Liver (tissue), 9 donors: ENCODE data around the gene GJB2. TPM values are rescaled to one million over a fixed set of nuclear protein-coding genes. Genes with fewer than 3 reads are reported as not detected.
A peak's percentile ranks its signal among the peaks of the same experiment; 100 is the strongest.

Experiments used
- DNase-seq: peaks from one replicate; pipeline ENCODE4 v3.0.0-alpha.2; 2017; ENCODE audit warnings: low spot score
- H3K27ac ChIP-seq, 2 donors: one replicate each; pipeline ENCODE4 v1.7.0; 2013; ENCODE audit warnings: inconsistent platforms in 2 of 2, low read length in 2 of 2, control low read depth in 1 of 2, low read depth in 1 of 2, mild to moderate bottlenecking in 1 of 2
- H3K27me3 ChIP-seq, 4 donors: one replicate each; pipeline versions ENCODE4 v1.6.1 to v1.7.0; 2013; ENCODE audit warnings: low read length in 3 of 4, inconsistent platforms in 1 of 4, mild to moderate bottlenecking in 1 of 4, moderate library complexity in 1 of 4; ENCODE audit not compliant: control insufficient read depth in 4 of 4, insufficient read depth in 4 of 4
- H3K36me3 ChIP-seq, 4 donors: one replicate each; pipeline versions ENCODE4 v1.6.1 to v1.7.0; 2013; ENCODE audit warnings: low read length in 3 of 4, mild to moderate bottlenecking in 3 of 4, low read depth in 1 of 4, moderate library complexity in 1 of 4; ENCODE audit not compliant: control insufficient read depth in 4 of 4, insufficient read depth in 3 of 4
- H3K4me1 ChIP-seq, 4 donors: one replicate each; pipeline versions ENCODE4 v1.6.1 to v1.7.0; 2013; ENCODE audit warnings: low read length in 3 of 4, mild to moderate bottlenecking in 3 of 4, moderate library complexity in 1 of 4; ENCODE audit not compliant: control insufficient read depth in 4 of 4, insufficient read depth in 4 of 4
- H3K4me3 ChIP-seq, 3 donors: one replicate each; pipeline versions ENCODE4 v1.6.1 to v1.7.0; 2013; ENCODE audit warnings: low read length in 3 of 3, control low read depth in 1 of 3, low read depth in 1 of 3, mild to moderate bottlenecking in 1 of 3
- H3K9ac ChIP-seq, 2 donors: one replicate each; pipeline ENCODE4 v1.7.0; 2013; ENCODE audit warnings: low read length in 2 of 2, mild to moderate bottlenecking in 2 of 2, moderate library complexity in 2 of 2, control low read depth in 1 of 2, low read depth in 1 of 2
- H3K9me3 ChIP-seq, 4 donors: one replicate each; pipeline versions ENCODE4 v1.6.1 to v1.7.0; 2013; ENCODE audit warnings: low read length in 3 of 4; ENCODE audit not compliant: control insufficient read depth in 4 of 4
- EGR1 ChIP-seq, 2 donors: IDR thresholded peaks; 2 replicates each; pipeline ENCODE4 v1.6.1; 2016 to 2018; ENCODE audit warnings: antibody characterized with exemption in 2 of 2, low read depth in 2 of 2
- FOXA1 ChIP-seq: IDR thresholded peaks from 2 replicates; pipeline ENCODE4 v1.6.1; 2016; ENCODE audit warnings: antibody characterized with exemption
- FOXA2 ChIP-seq: IDR thresholded peaks from 2 replicates; pipeline ENCODE4 v1.6.1; 2016; ENCODE audit warnings: antibody characterized with exemption
- GABPA ChIP-seq, 2 donors: IDR thresholded peaks in 1 of 2; conservative IDR thresholded peaks in 1 of 2; 2 replicates each; pipeline ENCODE4 v1.6.1; 2016; ENCODE audit warnings: antibody characterized with exemption in 2 of 2, mild to moderate bottlenecking in 1 of 2, moderate library complexity in 1 of 2
- HNF4A ChIP-seq, 2 donors: conservative IDR thresholded peaks; 2 replicates each; pipeline ENCODE4 v1.6.1; 2016; ENCODE audit warnings: antibody characterized with exemption in 2 of 2, mild to moderate bottlenecking in 2 of 2
- HNF4G ChIP-seq: IDR thresholded peaks from 2 replicates; pipeline ENCODE4 v1.6.1; 2016; ENCODE audit warnings: antibody characterized with exemption
- JUND ChIP-seq, 2 donors: IDR thresholded peaks; 2 replicates each; pipeline ENCODE4 v1.6.1; 2016; ENCODE audit warnings: antibody characterized with exemption in 2 of 2
- NR2F2 ChIP-seq: IDR thresholded peaks from 2 replicates; pipeline ENCODE4 v1.6.1; 2016; ENCODE audit warnings: antibody characterized with exemption
- RAD21 ChIP-seq, 2 donors: IDR thresholded peaks; 2 replicates each; pipeline ENCODE4 v1.6.1; 2016; ENCODE audit warnings: antibody characterized with exemption in 2 of 2, mild to moderate bottlenecking in 2 of 2
- RXRA ChIP-seq, 2 donors: IDR thresholded peaks; 2 replicates each; pipeline ENCODE4 v1.6.1; 2017 to 2018; ENCODE audit warnings: antibody characterized with exemption in 2 of 2, mild to moderate bottlenecking in 1 of 2
- SP1 ChIP-seq: IDR thresholded peaks from 2 replicates; pipeline ENCODE4 v1.6.1; 2018; ENCODE audit warnings: antibody characterized with exemption, mild to moderate bottlenecking
- TAF1 ChIP-seq: conservative IDR thresholded peaks from 2 replicates; pipeline ENCODE4 v1.6.1; 2016; ENCODE audit warnings: antibody characterized with exemption, mild to moderate bottlenecking
- YY1 ChIP-seq: IDR thresholded peaks from 2 replicates; pipeline ENCODE4 v1.6.1; 2016; ENCODE audit warnings: antibody characterized with exemption, mild to moderate bottlenecking
- WGBS: extraction: QIAGEN DNeasy Blood & Tissue Kit; methylation state at CpG from one replicate; pipeline ENCODE4 v1.1.7; 2013; 5-methylcytosine and 5-hydroxymethylcytosine counted together
- polyA plus RNA-seq, 2 donors: library from polyadenylated mRNA; stranded (reverse) in 1 of 2; unstranded in 1 of 2; fragments of 200-250 nt in 1 of 2; fragments of >200 nt in 1 of 2; fragmentation: Nextera tagmentation in 1 of 2; extraction: Ambion mirVana in 1 of 2; gene quantifications; one replicate each; pipeline versions ENCODE4 v1.2.1 to v1.2.3, GENCODE V29; 2013 to 2015
- total RNA-seq, 2 donors: library from RNA; depleted of rRNA; stranded (reverse); fragments of >200 nt; gene quantifications; one replicate each; pipeline ENCODE4 v1.2.3, GENCODE V29; 2014
- TF ChIP-seq, protein P1 (sequence below): IDR thresholded peaks from 2 replicates; pipeline ENCODE4 v1.6.1; 2016; ENCODE audit warnings: antibody characterized with exemption
- TF ChIP-seq, protein P2 (sequence below): IDR thresholded peaks from 2 replicates; pipeline ENCODE4 v1.6.1; 2016; ENCODE audit warnings: antibody characterized with exemption
- TF ChIP-seq, protein P3 (sequence below): IDR thresholded peaks from 2 replicates; pipeline ENCODE4 v1.6.1; 2016; ENCODE audit warnings: antibody characterized with exemption, mild to moderate bottlenecking
- TF ChIP-seq, protein P4 (sequence below): fragments of 150-350 bp; IDR thresholded peaks from 2 replicates; pipeline ENCODE4 v1.5.1; 2017; ENCODE audit warnings: improper control_type of control experiment, low read depth, low read length; ENCODE audit not compliant: missing input control
- TF ChIP-seq, protein P5 (sequence below): IDR thresholded peaks from 2 replicates; pipeline ENCODE4 v1.6.1; 2016; ENCODE audit warnings: antibody characterized with exemption
- donor health status: healthy.
- donor health status: healthy.
- donor health status: healthy.
- donor health status: healthy.
- donor health status: healthy.

GJB2 gene
- total and polyA plus RNA-seq, 4 donors, result 8.0 to 50.1 (median 20.6) TPM

DNA sequence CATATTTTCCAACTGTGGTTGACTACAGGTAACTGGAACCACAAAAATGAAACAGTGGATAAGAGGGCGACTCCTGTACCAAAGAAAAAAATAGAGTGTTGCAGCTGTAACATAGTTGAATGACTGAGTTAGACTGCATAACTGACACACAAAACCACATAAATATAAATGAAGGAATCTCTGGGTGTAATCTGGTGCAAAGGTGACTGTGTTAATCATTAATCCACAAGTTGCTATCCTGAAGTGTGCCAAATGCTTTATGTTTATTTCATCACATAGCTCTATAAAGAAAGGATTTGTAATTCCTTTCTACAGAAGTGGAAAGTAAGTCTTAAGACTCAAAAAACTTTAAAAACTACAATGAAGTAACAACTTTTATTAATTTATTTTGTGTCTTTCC lies 6.0 kb upstream of the GJB2 start (continued):
- TF ChIP-seq RXRA (IDR thresholded peaks at IDR 0.05), result peak; percentile 58 to 74
- TF ChIP-seq NR2F2, result no peak
- TF ChIP-seq TAF1, result no peak
- TF ChIP-seq, protein P1, sequence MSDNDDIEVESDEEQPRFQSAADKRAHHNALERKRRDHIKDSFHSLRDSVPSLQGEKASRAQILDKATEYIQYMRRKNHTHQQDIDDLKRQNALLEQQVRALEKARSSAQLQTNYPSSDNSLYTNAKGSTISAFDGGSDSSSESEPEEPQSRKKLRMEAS, result no peak
- peak in 1 of 2 donors; percentile 11 for TF ChIP-seq RAD21 (IDR thresholded peaks at IDR 0.05)
- TF ChIP-seq EGR1 (IDR thresholded peaks at IDR 0.05; ENCODE audit: low read depth in 2 of 2), result no peak
- TF ChIP-seq, protein P2, sequence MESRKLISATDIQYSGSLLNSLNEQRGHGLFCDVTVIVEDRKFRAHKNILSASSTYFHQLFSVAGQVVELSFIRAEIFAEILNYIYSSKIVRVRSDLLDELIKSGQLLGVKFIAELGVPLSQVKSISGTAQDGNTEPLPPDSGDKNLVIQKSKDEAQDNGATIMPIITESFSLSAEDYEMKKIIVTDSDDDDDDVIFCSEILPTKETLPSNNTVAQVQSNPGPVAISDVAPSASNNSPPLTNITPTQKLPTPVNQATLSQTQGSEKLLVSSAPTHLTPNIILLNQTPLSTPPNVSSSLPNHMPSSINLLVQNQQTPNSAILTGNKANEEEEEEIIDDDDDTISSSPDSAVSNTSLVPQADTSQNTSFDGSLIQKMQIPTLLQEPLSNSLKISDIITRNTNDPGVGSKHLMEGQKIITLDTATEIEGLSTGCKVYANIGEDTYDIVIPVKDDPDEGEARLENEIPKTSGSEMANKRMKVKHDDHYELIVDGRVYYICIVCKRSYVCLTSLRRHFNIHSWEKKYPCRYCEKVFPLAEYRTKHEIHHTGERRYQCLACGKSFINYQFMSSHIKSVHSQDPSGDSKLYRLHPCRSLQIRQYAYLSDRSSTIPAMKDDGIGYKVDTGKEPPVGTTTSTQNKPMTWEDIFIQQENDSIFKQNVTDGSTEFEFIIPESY, result no peak
- no peak for TF ChIP-seq GABPA (IDR thresholded peaks at IDR 0.05 in 1 of 2, conservative IDR thresholded peaks at IDR 0.05 in 1 of 2)
- TF ChIP-seq JUND (IDR thresholded peaks at IDR 0.05), result peak in 1 of 2 donors; percentile 12

DNA sequence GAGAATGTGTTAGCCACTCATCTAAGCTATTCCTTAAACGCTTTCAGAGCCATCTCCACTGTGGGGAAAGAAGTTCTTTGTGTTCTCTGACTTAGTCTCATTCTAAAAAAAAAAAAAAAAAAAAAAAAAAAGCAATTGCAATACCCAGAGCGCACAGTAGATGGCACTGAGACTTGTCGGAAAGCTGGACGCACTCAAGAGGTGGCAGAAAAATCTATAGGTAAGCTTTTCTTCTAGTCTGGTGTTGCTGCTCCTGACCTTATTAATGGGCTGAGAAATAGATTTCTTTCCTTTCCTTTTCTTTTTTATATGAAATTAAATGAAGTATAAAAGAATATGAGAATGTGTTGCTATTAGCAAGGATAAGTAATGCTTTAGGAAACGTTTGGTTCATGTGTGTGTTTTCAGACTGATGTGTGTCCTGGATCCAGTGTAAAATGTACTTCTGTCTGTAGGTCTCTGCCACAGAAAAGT lies 4.7 kb upstream of the GJB2 start:
- H3K36me3 ChIP-seq, result no peaks in the 10 kb centered on the region
- 4% methylated on average over 5 of the region's 5 CpGs for WGBS
- no peak overlapping the region for H3K27ac ChIP-seq
- peaks cover 18 to 34% (median 24%) of the 10 kb centered on the region in 4 donors for H3K4me1 ChIP-seq
- H3K4me3 ChIP-seq, result no peak overlapping the region
- DNase-seq, result no peak
- no peak for TF ChIP-seq FOXA2
- no peak for TF ChIP-seq HNF4G
- TF ChIP-seq RXRA (IDR thresholded peaks at IDR 0.05), result peak in 1 of 2 donors; percentile 9
- TF ChIP-seq, protein P3, sequence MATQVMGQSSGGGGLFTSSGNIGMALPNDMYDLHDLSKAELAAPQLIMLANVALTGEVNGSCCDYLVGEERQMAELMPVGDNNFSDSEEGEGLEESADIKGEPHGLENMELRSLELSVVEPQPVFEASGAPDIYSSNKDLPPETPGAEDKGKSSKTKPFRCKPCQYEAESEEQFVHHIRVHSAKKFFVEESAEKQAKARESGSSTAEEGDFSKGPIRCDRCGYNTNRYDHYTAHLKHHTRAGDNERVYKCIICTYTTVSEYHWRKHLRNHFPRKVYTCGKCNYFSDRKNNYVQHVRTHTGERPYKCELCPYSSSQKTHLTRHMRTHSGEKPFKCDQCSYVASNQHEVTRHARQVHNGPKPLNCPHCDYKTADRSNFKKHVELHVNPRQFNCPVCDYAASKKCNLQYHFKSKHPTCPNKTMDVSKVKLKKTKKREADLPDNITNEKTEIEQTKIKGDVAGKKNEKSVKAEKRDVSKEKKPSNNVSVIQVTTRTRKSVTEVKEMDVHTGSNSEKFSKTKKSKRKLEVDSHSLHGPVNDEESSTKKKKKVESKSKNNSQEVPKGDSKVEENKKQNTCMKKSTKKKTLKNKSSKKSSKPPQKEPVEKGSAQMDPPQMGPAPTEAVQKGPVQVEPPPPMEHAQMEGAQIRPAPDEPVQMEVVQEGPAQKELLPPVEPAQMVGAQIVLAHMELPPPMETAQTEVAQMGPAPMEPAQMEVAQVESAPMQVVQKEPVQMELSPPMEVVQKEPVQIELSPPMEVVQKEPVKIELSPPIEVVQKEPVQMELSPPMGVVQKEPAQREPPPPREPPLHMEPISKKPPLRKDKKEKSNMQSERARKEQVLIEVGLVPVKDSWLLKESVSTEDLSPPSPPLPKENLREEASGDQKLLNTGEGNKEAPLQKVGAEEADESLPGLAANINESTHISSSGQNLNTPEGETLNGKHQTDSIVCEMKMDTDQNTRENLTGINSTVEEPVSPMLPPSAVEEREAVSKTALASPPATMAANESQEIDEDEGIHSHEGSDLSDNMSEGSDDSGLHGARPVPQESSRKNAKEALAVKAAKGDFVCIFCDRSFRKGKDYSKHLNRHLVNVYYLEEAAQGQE, result no peak
- TF ChIP-seq EGR1 (IDR thresholded peaks at IDR 0.05; ENCODE audit: low read depth in 2 of 2), result no peak
- no peak for TF ChIP-seq FOXA1
- TF ChIP-seq, protein P1, result no peak
- TF ChIP-seq, protein P2, result no peak
- TF ChIP-seq JUND (IDR thresholded peaks at IDR 0.05), result no peak
- peak; percentile 12 to 13 for TF ChIP-seq HNF4A (conservative IDR thresholded peaks at IDR 0.05)
- TF ChIP-seq YY1, result no peak
- TF ChIP-seq RAD21 (IDR thresholded peaks at IDR 0.05), result peak; percentile 86 to 87
- no peak for TF ChIP-seq NR2F2
- no peak for TF ChIP-seq TAF1
- TF ChIP-seq SP1, result no peak
- TF ChIP-seq GABPA (IDR thresholded peaks at IDR 0.05 in 1 of 2, conservative IDR thresholded peaks at IDR 0.05 in 1 of 2), result no peak
- TF ChIP-seq, protein P4, sequence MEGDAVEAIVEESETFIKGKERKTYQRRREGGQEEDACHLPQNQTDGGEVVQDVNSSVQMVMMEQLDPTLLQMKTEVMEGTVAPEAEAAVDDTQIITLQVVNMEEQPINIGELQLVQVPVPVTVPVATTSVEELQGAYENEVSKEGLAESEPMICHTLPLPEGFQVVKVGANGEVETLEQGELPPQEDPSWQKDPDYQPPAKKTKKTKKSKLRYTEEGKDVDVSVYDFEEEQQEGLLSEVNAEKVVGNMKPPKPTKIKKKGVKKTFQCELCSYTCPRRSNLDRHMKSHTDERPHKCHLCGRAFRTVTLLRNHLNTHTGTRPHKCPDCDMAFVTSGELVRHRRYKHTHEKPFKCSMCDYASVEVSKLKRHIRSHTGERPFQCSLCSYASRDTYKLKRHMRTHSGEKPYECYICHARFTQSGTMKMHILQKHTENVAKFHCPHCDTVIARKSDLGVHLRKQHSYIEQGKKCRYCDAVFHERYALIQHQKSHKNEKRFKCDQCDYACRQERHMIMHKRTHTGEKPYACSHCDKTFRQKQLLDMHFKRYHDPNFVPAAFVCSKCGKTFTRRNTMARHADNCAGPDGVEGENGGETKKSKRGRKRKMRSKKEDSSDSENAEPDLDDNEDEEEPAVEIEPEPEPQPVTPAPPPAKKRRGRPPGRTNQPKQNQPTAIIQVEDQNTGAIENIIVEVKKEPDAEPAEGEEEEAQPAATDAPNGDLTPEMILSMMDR, result peak; percentile 80
- TF ChIP-seq, protein P5, sequence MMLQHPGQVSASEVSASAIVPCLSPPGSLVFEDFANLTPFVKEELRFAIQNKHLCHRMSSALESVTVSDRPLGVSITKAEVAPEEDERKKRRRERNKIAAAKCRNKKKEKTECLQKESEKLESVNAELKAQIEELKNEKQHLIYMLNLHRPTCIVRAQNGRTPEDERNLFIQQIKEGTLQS, result no peak
- H3K27me3 ChIP-seq, result no peaks in the 10 kb centered on the region
- H3K9me3 ChIP-seq, result no peaks in the 10 kb centered on the region
- H3K9ac ChIP-seq, result no peak overlapping the region
